Psoas muscle (tissue), 8 donors: ENCODE measurements around the gene SCYL2. TPM values are rescaled to one million over a fixed set of nuclear protein-coding genes. Genes with fewer than 3 reads are reported as not detected.
"Not testable (repeated sequence)": the region's sequence is repeated elsewhere in the genome, so short reads cannot be mapped to it uniquely, and the experiment has no call there.

Experiments
- ATAC-seq, 4 donors: fragments of 200-7000 bp; cut with Tn5 transposase; one replicate each; pipeline ENCODE4 v1.9.1; 2020; ENCODE audit warnings: moderate library complexity in 3 of 4, mild to moderate bottlenecking in 2 of 4
- DNase-seq, 2 donors: peaks; one replicate each; pipeline ENCODE4 v3.0.0-alpha.2; 2020
- H3K27ac ChIP-seq: fragments of 200-600 bp; one replicate; pipeline ENCODE4 v1.8.0; 2022
- H3K27me3 ChIP-seq, 3 donors: fragments of 200-600 bp in 1 of 3; one replicate each; pipeline versions ENCODE4 v1.6.1 to v1.8.0; 2013 to 2022; ENCODE audit warnings: low read length in 2 of 3, mild to moderate bottlenecking in 2 of 3, moderate library complexity in 1 of 3; ENCODE audit not compliant: insufficient read depth in 3 of 3
- H3K36me3 ChIP-seq, 2 donors: fragments of 200-600 bp in 1 of 2; one replicate each; pipeline versions ENCODE4 v1.6.1 to v1.8.0; 2013 to 2022; ENCODE audit warnings: low read depth in 1 of 2, mild to moderate bottlenecking in 1 of 2, moderate library complexity in 1 of 2; ENCODE audit not compliant: insufficient read depth in 1 of 2
- H3K4me1 ChIP-seq: fragments of 200-600 bp; one replicate; pipeline ENCODE4 v1.8.0; 2022
- H3K4me3 ChIP-seq: fragments of 200-600 bp; one replicate; pipeline ENCODE4 v1.8.0; 2022; ENCODE audit warnings: mild to moderate bottlenecking
- H3K9me3 ChIP-seq: fragments of 200-600 bp; one replicate; pipeline ENCODE4 v1.8.0; 2022
- WGBS, 3 donors: extraction: QIAGEN DNeasy Blood & Tissue Kit; methylation state at CpG; one replicate each; pipeline versions ENCODE4 v1.1.6 to v1.1.7; 2013; 5-methylcytosine and 5-hydroxymethylcytosine counted together
- intact Hi-C, 2 donors: fragments of 100-400 bp; cut with DNase I; formaldehyde crosslinking; loops; one replicate each; pipeline versions ENCODE4 v1.11.0 to v1.14.2; 2022
- polyA plus RNA-seq, 3 donors: library from polyadenylated mRNA; stranded (reverse); fragments of 200-250 nt; gene quantifications; one replicate each; pipeline ENCODE4 v1.2.3, GENCODE V29; 2013
- total RNA-seq, 4 donors: library from RNA; stranded (reverse); fragmentation: NEBNext Ultra II Directional in 2 of 4; extraction: Animal tissue kit (Norgen Biotek cat#: 25700) in 2 of 4; gene quantifications; one replicate each; pipeline versions ENCODE4 v1.2.1 to v1.2.4, GENCODE V29; 2021 to 2023
- TF ChIP-seq, protein P1 (sequence below): fragments of 200-600 bp; IDR thresholded peaks from one replicate; pipeline ENCODE4 v1.8.0; 2022; ENCODE audit warnings: antibody characterized with exemption
- donor health status: healthy with polysubstance abuse.
- donor health status: DM: no; HTN: no; CAD: no; lungs with moderate emphysema.
- donor health status: Bipolar disorder and iron deficiency.
- donor health status: healthy.
- donor health status: DM: yes; HTN: yes; CAD: no.
- donor health status: DM: no; HTN: no; CAD: no.
- donor health status: DM: no; HTN: no; CAD: no.
- donor health status: DM: yes; HTN: yes; CAD: no.

Gene SCYL2
- total and polyA plus RNA-seq, 7 donors, result 9.7 to 29.0 (median 23.3) TPM

DNA sequence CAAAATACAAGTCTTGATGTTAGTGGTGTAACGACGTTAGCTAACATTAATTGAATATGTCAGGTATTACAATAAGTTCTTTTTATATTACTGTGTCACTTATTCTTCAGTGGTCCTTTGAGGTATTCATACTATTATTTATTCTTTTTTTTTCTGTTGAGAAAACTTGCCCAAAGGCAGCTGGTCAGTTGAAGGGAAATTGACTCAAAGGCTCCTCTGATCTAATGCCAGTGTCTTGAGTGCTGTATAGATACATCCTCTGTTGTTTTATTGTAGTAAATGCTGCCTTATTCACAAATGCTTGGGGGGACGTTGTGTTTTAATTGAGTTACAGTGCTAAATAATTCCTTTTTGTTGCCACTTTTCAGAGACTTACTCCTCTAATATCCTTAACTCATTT is 23.0 kb downstream of the SCYL2 start:
- Histone ChIP-seq H3K27ac (no peak overlapping the region), H3K27me3 (no peaks in the 10 kb centered on the region), H3K36me3 (peaks cover 0 to 30% of the 10 kb centered on the region in 2 donors), H3K4me3 (no peak overlapping the region), H3K9me3 (no peaks in the 10 kb centered on the region), H3K4me1 (no peaks in the 10 kb centered on the region)
- DNase-seq (no peak), ATAC-seq (no peak)
- 91 to 96% (median 94%) methylated on average over 3 of the region's 3 CpGs for WGBS, 3 donors
- intact Hi-C loops, result no loop called here
- TF ChIP-seq, protein P1, sequence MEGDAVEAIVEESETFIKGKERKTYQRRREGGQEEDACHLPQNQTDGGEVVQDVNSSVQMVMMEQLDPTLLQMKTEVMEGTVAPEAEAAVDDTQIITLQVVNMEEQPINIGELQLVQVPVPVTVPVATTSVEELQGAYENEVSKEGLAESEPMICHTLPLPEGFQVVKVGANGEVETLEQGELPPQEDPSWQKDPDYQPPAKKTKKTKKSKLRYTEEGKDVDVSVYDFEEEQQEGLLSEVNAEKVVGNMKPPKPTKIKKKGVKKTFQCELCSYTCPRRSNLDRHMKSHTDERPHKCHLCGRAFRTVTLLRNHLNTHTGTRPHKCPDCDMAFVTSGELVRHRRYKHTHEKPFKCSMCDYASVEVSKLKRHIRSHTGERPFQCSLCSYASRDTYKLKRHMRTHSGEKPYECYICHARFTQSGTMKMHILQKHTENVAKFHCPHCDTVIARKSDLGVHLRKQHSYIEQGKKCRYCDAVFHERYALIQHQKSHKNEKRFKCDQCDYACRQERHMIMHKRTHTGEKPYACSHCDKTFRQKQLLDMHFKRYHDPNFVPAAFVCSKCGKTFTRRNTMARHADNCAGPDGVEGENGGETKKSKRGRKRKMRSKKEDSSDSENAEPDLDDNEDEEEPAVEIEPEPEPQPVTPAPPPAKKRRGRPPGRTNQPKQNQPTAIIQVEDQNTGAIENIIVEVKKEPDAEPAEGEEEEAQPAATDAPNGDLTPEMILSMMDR, result no peak

DNA sequence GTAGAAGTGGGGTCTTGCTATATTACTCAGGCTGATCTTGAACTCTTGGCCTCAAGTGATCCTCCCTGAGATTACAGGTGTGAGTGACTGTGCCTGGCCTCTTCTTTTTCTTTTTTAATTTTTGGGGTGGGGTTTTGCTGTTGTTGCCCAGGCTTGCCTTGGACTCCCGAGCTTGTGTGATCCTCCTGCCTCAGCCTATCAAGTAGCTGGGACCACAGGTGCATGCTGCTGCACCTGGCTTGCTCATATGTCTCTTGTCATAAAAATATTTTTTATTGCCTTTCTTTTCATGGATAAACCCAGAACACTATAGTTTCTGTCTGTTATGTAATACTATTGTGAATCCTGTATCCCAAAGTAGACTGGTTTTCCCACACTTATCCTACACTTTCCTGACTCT is 26.0 kb downstream of the SCYL2 start:
- ATAC-seq, result no peak
- no peak for DNase-seq
- Histone ChIP-seq H3K36me3 (peaks cover 0 to 42% of the 10 kb centered on the region in 2 donors), H3K4me1 (no peaks in the 10 kb centered on the region), H3K27ac (no peak overlapping the region), H3K4me3 (no peak overlapping the region), H3K9me3 (no peaks in the 10 kb centered on the region), H3K27me3 (no peaks in the 10 kb centered on the region)
- TF ChIP-seq, protein P1, result no peak
- intact Hi-C loops, result no loop called here
- WGBS, 3 donors, result 62 to 82% (median 76%) methylated on average over 1 of the region's 1 CpG

DNA sequence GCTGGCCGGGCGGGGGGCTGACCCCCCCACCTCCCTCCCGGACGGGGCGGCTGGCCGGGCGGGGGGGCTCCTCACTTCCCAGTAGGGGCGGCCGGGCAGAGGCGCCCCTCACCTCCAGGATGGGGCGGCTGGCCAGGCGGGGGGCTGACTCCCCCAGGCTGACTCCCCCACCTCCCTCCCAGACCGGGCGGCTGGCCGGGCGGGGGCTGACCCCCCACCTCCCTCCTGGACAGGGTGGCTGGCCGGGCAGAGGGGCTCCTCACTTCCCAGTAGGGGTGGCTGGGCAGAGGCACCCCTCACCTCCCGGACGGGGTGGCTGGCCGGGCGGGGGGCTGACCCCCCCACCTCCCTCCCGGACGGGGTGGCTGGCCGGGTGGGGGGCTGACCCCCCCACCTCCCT is 27.4 kb downstream of the SCYL2 start:
- H3K27me3 ChIP-seq, ATAC-seq, H3K4me1 ChIP-seq, intact Hi-C loops, H3K4me3 ChIP-seq, H3K9me3 ChIP-seq, H3K27ac ChIP-seq, DNase-seq: not testable (repeated sequence)
- H3K36me3 ChIP-seq, result peaks cover 0 to 56% of the 10 kb centered on the region in 2 donors
- WGBS, 3 donors, result 91 to 100% (median 97%) methylated on average over 1 to 20 of the region's 24 CpGs

DNA sequence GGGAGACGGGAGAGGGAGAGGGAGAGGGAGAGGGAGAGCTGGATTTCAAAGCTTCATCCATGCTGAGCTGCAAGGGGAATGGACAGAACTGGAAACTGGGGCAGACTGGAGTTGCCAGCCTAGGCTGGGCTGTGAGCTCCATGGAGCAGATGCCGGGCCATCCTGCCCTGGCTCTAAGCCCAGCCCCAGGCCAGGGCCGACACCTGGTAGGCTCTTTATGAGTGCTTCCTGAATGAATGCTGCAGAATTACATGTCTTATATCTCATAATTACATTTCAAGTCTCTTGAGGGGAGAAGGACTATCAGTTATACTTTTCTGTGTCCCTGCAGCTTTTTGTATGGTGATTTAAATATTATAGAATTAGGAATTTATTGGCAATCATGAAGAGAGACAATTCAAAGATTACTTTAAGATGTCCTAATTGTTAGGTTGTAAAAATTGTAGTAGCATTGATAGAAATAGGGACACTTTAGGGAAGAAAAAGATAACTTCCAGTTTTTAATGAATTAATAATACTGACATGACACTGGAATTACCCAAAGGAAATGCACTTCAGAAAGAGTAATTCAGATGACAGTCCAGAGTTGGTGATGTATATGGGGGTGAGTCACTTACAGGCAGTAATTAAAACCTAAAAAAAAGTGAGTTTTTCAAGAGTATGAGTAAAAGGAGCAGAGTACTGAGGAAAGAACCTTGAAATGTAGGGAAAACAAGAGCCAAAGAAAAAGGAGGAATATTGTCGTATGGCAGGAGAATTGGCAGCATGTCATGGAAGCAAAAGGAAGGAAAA is 29.0 kb downstream of the SCYL2 start:
- no peaks in the 10 kb centered on the region for H3K4me1 ChIP-seq
- WGBS, 3 donors, result 69 to 70% (median 70%) methylated on average over 3 to 4 of the region's 4 CpGs
- TF ChIP-seq, protein P1, result no peak
- H3K9me3 ChIP-seq, result no peaks in the 10 kb centered on the region
- H3K27ac ChIP-seq, result no peak overlapping the region
- peaks cover 0 to 69% of the 10 kb centered on the region in 2 donors for H3K36me3 ChIP-seq
- DNase-seq, result no peak
- no peaks in the 10 kb centered on the region for H3K27me3 ChIP-seq
- no peak for ATAC-seq
- intact Hi-C loops, result no loop called here
- H3K4me3 ChIP-seq, result no peak overlapping the region

DNA sequence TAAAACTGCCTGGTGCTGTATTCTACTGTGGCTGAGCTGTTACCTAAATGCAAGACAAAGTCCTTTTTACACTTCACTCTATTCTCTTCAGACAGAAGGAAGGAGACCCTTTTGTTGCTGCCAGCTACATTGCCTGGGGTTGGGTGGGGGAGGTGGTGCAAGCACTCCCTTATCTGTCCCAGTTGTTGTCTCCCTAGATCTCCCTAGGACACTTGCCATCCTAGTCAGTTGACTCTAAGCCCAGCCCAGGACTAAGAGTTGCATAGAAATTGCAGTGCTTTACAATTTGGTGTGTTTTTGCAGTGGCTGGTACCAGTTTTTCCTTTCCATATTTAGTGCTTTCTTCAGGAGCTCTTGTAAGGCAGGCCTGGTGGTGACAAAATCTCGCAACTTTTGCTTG is 35.1 kb downstream of the SCYL2 start:
- H3K4me1 ChIP-seq, result no peaks in the 10 kb centered on the region
- WGBS, 3 donors, result 96 to 100% (median 98%) methylated on average over 1 of the region's 1 CpG
- no peak overlapping the region for H3K27ac ChIP-seq
- DNase-seq, result no peak
- no peak for ATAC-seq
- TF ChIP-seq, protein P1, result no peak
- peaks cover 0 to 65% of the 10 kb centered on the region in 2 donors for H3K36me3 ChIP-seq
- H3K4me3 ChIP-seq, result no peak overlapping the region
- H3K9me3 ChIP-seq, result peaks cover 4% of the 10 kb centered on the region
- no peaks in the 10 kb centered on the region for H3K27me3 ChIP-seq
- intact Hi-C loops, result no loop called here
